Keratinocyte (primary cell): Measurements from ENCODE around the gene NRP1.
"Not testable (repeated sequence)": the region's sequence is repeated elsewhere in the genome, so short reads cannot be mapped to it uniquely, and the experiment has no call there.

Experiments
- EZH2 ChIP-seq: IDR thresholded peaks from one replicate; pipeline ENCODE4 v1.6.1; 2012; ENCODE audit warnings: inconsistent platforms, mild to moderate bottlenecking, low read length, moderate library complexity
- TF ChIP-seq, protein P1 (sequence below), 3 experiments: IDR thresholded peaks in 1 of 3; conservative IDR thresholded peaks in 1 of 3; optimal IDR thresholded peaks in 1 of 3; 2 replicates in 2 of 3; 3 replicates in 1 of 3; pipeline versions ENCODE3 to v1.5.1; 2011; ENCODE audit warnings: low read length in 3 of 3, mild to moderate bottlenecking in 3 of 3, moderate library complexity in 2 of 3, control low read depth in 1 of 3, inconsistent platforms in 1 of 3; ENCODE audit not compliant: insufficient read depth in 2 of 3; ENCODE audit errors: extremely low read depth in 1 of 3

DNA sequence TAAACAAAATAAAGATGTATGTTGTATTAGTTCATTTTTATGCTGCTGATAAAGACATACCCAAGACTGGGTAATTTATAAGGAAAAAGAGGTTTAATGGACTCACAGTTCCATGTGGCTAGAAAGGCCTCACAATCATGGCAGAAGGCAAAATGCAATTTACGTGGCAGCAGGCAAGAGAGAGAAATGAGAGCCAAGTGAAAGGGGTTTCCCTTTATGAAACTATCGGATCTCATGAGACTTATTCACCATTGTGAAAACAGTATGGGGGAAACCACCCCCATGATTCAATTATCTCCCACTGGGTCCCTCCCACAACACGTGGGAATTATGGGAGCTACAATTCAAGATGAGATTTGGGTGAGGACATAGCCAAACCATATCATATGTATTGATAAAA lies 49.7 kb upstream of the NRP1 start:
- not testable (repeated sequence) for TF ChIP-seq EZH2
- TF ChIP-seq, protein P1, sequence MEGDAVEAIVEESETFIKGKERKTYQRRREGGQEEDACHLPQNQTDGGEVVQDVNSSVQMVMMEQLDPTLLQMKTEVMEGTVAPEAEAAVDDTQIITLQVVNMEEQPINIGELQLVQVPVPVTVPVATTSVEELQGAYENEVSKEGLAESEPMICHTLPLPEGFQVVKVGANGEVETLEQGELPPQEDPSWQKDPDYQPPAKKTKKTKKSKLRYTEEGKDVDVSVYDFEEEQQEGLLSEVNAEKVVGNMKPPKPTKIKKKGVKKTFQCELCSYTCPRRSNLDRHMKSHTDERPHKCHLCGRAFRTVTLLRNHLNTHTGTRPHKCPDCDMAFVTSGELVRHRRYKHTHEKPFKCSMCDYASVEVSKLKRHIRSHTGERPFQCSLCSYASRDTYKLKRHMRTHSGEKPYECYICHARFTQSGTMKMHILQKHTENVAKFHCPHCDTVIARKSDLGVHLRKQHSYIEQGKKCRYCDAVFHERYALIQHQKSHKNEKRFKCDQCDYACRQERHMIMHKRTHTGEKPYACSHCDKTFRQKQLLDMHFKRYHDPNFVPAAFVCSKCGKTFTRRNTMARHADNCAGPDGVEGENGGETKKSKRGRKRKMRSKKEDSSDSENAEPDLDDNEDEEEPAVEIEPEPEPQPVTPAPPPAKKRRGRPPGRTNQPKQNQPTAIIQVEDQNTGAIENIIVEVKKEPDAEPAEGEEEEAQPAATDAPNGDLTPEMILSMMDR (optimal IDR thresholded peaks at IDR 0.05 in 1 of 3, IDR thresholded peaks at IDR 0.05 in 1 of 3, conservative IDR thresholded peaks at IDR 0.05 in 1 of 3; ENCODE audit: extremely low read depth in 1 of 3, insufficient read depth in 2 of 3, low read length in 3 of 3): not testable (repeated sequence)
